HCT116 (cell line): Measurements from ENCODE around the gene KIAA1671. TPM values are rescaled to one million over a fixed set of nuclear protein-coding genes. Genes with fewer than 3 reads are reported as not detected.

Experiments
- ATAC-seq: fragments of 200-7000 bp; cut with Tn5 transposase; 2 replicates; pipeline ENCODE4 v1.9.1; 2020; ENCODE audit warnings: mild to moderate bottlenecking, moderate library complexity
- BruUV-seq: library from RNA; stranded (reverse); fragments of 400-500 nt; replicated peaks from 2 replicates; lab custom pipeline; 2021; lab: Mats Ljungman, UMichigan
- CTCF ChIA-PET: fragments of 300-600 bp; sonication (Branson Sonifier 250); formaldehyde crosslinking; loops from one replicate; lab custom pipeline; 2021; ENCODE audit warnings: antibody characterized with exemption; lab: Charles Lee
- POLR2A ChIA-PET: fragments of 300-600, 350-600 bp; sonication (Branson Sonifier 250); formaldehyde crosslinking; loops from one replicate; lab custom pipeline; 2021; ENCODE audit warnings: antibody characterized with exemption; lab: Charles Lee
- RAD21 ChIA-PET, 2 experiments: fragments of 300-600 bp; sonication (Branson Sonifier 250); formaldehyde crosslinking; loops; one replicate each; lab custom pipeline; 2023; ENCODE audit warnings: low total read pairs in 2 of 2; ENCODE audit not compliant: uncharacterized antibody in 2 of 2, unreplicated experiment in 2 of 2, low non-redundant PET in 1 of 2; lab: Charles Lee
- DNase-seq: peaks from one replicate; pipeline ENCODE4 v3.0.0-alpha.2; 2010; ENCODE audit warnings: low read depth, low spot score
- H2AFZ ChIP-seq: fragments of 200-600 bp; shearing (Covaris generic), sonication (generic); 2 replicates; pipeline ENCODE4 v1.6.1; 2017; ENCODE audit warnings: low read depth, mixed run types, mixed read lengths, antibody characterized with exemption, low read length; ENCODE audit not compliant: poor library complexity, severe bottlenecking
- H3K27ac ChIP-seq: 2 replicates; pipeline ENCODE4 v1.5.1; 2012; ENCODE audit warnings: low read depth, low read length
- H3K27me3 ChIP-seq: fragments of 200-600 bp; sonication (generic); 2 replicates; pipeline ENCODE4 v1.6.1; 2016; ENCODE audit warnings: mixed run types, low read length, mixed read lengths; ENCODE audit not compliant: insufficient read depth
- H3K36me3 ChIP-seq, 2 experiments: fragments of 200-500 bp in 1 of 2; fragments of 200-600 bp in 1 of 2; sonication (Bioruptor generic) in 1 of 2; sonication (generic) in 1 of 2; 2 replicates each; pipeline versions ENCODE4 v1.5.1 to v1.6.1; 2014 to 2016; ENCODE audit warnings: low read length in 2 of 2, inconsistent platforms in 1 of 2, mixed read lengths in 1 of 2, mixed run types in 1 of 2; ENCODE audit not compliant: insufficient read depth in 2 of 2, control insufficient read depth in 1 of 2
- H3K4me1 ChIP-seq, 2 experiments: fragments of 200-600 bp in 1 of 2; sonication (generic) in 1 of 2; 2 replicates each; pipeline versions ENCODE4 v1.5.1 to v1.6.1; 2012 to 2017; ENCODE audit warnings: low read length in 2 of 2, inconsistent platforms in 1 of 2, mild to moderate bottlenecking in 1 of 2, mixed read lengths in 1 of 2, mixed run types in 1 of 2, moderate library complexity in 1 of 2; ENCODE audit not compliant: insufficient read depth in 2 of 2, control insufficient read depth in 1 of 2
- H3K4me2 ChIP-seq: fragments of 200-600 bp; sonication (generic); 2 replicates; pipeline ENCODE4 v1.6.1; 2017; ENCODE audit warnings: mixed run types, low read length, mixed read lengths
- H3K4me3 ChIP-seq, 2 experiments: fragments of 200-600 bp in 1 of 2; sonication (generic) in 1 of 2; replicated peaks in 1 of 2; 2 replicates each; pipeline ENCODE4 v1.5.1; 2011 to 2016; ENCODE audit warnings: low read length in 2 of 2, control low read depth in 1 of 2, low read depth in 1 of 2, mild to moderate bottlenecking in 1 of 2, mixed read lengths in 1 of 2, mixed run types in 1 of 2
- H3K79me2 ChIP-seq: fragments of 200-600 bp; sonication (generic); 2 replicates; pipeline ENCODE4 v1.6.1; 2017; ENCODE audit warnings: mild to moderate bottlenecking, mixed run types, low read length, moderate library complexity, mixed read lengths; ENCODE audit not compliant: insufficient read depth
- H3K9ac ChIP-seq: fragments of 200-600 bp; sonication (generic); 2 replicates; pipeline ENCODE4 v1.6.1; 2016; ENCODE audit warnings: low read length, mixed read lengths
- H3K9me2 ChIP-seq: fragments of 200-600 bp; sonication (generic), shearing (Covaris generic); 2 replicates; pipeline ENCODE4 v1.6.1; 2017; ENCODE audit warnings: mixed run types, mild to moderate bottlenecking, moderate library complexity; ENCODE audit not compliant: insufficient read depth
- H3K9me3 ChIP-seq, 2 experiments: fragments of 200-500 bp in 1 of 2; fragments of 200-600 bp in 1 of 2; sonication (Bioruptor generic) in 1 of 2; sonication (generic) in 1 of 2; 2 replicates each; pipeline ENCODE4 v1.6.1; 2014 to 2017; ENCODE audit warnings: low read length in 2 of 2, mixed read lengths in 2 of 2, inconsistent platforms in 1 of 2, low read depth in 1 of 2, mild to moderate bottlenecking in 1 of 2, mixed run types in 1 of 2, moderate library complexity in 1 of 2; ENCODE audit not compliant: control insufficient read depth in 1 of 2, insufficient read depth in 1 of 2
- H4K20me1 ChIP-seq: fragments of 200-600 bp; sonication (generic), shearing (Covaris generic); 2 replicates; pipeline ENCODE4 v1.6.1; 2017; ENCODE audit warnings: mixed run types, mild to moderate bottlenecking, moderate library complexity; ENCODE audit not compliant: insufficient read depth
- CEBPB ChIP-seq: IDR thresholded peaks from 2 replicates; pipeline ENCODE4 v1.6.1; 2012; ENCODE audit warnings: low read depth
- CTCF ChIP-seq, 3 experiments: fragments of 200-600 bp in 1 of 3; sonication (generic) in 1 of 3; IDR thresholded peaks in 2 of 3; conservative IDR thresholded peaks in 1 of 3; 2 replicates each; pipeline ENCODE4 v1.5.1; 2012 to 2017; ENCODE audit warnings: low read depth in 2 of 3, low read length in 2 of 3, antibody characterized with exemption in 1 of 3, borderline replicate concordance in 1 of 3, control low read depth in 1 of 3, mild to moderate bottlenecking in 1 of 3, mixed read lengths in 1 of 3, mixed run types in 1 of 3, moderate library complexity in 1 of 3; ENCODE audit not compliant: insufficient read depth in 1 of 3
- EGR1 ChIP-seq: IDR thresholded peaks from 2 replicates; pipeline ENCODE4 v1.6.1; 2012; ENCODE audit warnings: low read depth
- ELF1 ChIP-seq: IDR thresholded peaks from 2 replicates; pipeline ENCODE4 v1.6.1; 2012; ENCODE audit warnings: low read depth, borderline replicate concordance
- EZH2 ChIP-seq: fragments of 200-600 bp; sonication (generic); IDR thresholded peaks from 2 replicates; pipeline ENCODE4 v1.6.1; 2017; ENCODE audit warnings: antibody characterized with exemption, mixed run types
- JUND ChIP-seq: IDR thresholded peaks from 2 replicates; pipeline ENCODE4 v1.6.1; 2012
- POLR2A ChIP-seq: IDR thresholded peaks from 2 replicates; pipeline ENCODE4 v1.7.0; 2011; ENCODE audit warnings: borderline replicate concordance; ENCODE audit not compliant: insufficient read depth, insufficient read length; ENCODE audit errors: extremely low read depth
- RAD21 ChIP-seq: IDR thresholded peaks from 2 replicates; pipeline ENCODE4 v1.6.1; 2012; ENCODE audit warnings: low read depth, mild to moderate bottlenecking
- REST ChIP-seq: IDR thresholded peaks from 2 replicates; pipeline ENCODE4 v1.6.1; 2012; ENCODE audit warnings: low read depth
- SIN3A ChIP-seq: IDR thresholded peaks from 2 replicates; pipeline ENCODE4 v1.6.1; 2012; ENCODE audit warnings: low read depth
- SP1 ChIP-seq: IDR thresholded peaks from 2 replicates; pipeline ENCODE4 v1.6.1; 2012; ENCODE audit warnings: low read depth
- SRF ChIP-seq: IDR thresholded peaks from 2 replicates; pipeline ENCODE4 v1.6.1; 2012; ENCODE audit warnings: low read depth
- TCF7L2 ChIP-seq: IDR thresholded peaks from 2 replicates; pipeline ENCODE4 v1.7.0; 2011; ENCODE audit warnings: borderline replicate concordance, inconsistent platforms; ENCODE audit not compliant: insufficient read depth, insufficient read length; ENCODE audit errors: extremely low read depth
- YY1 ChIP-seq: IDR thresholded peaks from 2 replicates; pipeline ENCODE4 v1.6.1; 2011; ENCODE audit warnings: low read length, low read depth, moderate library complexity, mild to moderate bottlenecking; ENCODE audit not compliant: insufficient replicate concordance; ENCODE audit errors: extremely low read depth
- ZFX ChIP-seq: fragments of 450-650 bp; IDR thresholded peaks from 2 replicates; pipeline ENCODE4 v1.6.1; 2017
- intact Hi-C: fragments of 100-400 bp; cut with micrococcal nuclease; formaldehyde crosslinking; loops from 2 replicates; pipeline ENCODE4 v1.10.0; 2022
- total RNA-seq: library from RNA; stranded (reverse); gene quantifications from one replicate; pipeline ENCODE4 v1.2.1, GENCODE V29; 2021; ENCODE audit not compliant: unreplicated experiment
- TF ChIP-seq, protein P1 (sequence below): IDR thresholded peaks from 2 replicates; pipeline ENCODE4 v1.6.1; 2011; ENCODE audit warnings: mild to moderate bottlenecking, low read length, moderate library complexity; ENCODE audit not compliant: insufficient replicate concordance; ENCODE audit errors: extremely low read depth

KIAA1671 gene
- total RNA-seq, 1 experiment from 2014 or later, result 36.8 TPM

GRCh38 chr22:25066861-25067435, 114.4 kb downstream of the KIAA1671 start:
- Histone ChIP-seq H3K9me3 (no peaks in the 10 kb centered on the region), H3K36me3 (no peaks in the 10 kb centered on the region), H3K4me2 (no peak overlapping the region), H3K9ac (no peak overlapping the region), H4K20me1 (no peaks in the 10 kb centered on the region), H3K4me3 (no peak overlapping the region), H3K27ac (no peak overlapping the region), H3K4me1 (no peaks in the 10 kb centered on the region), H2AFZ (no peak overlapping the region), H3K79me2 (0 out of 2 replicates have a peak, but pooled peaks cover 2% of the 10 kb centered on the region), H3K27me3 (no peaks in the 10 kb centered on the region), H3K9me2 (no peaks in the 10 kb centered on the region)
- ChIA-PET CTCF (no interaction called here), POLR2A (no interaction called here), RAD21 (no interaction called here)
- TF ChIP-seq EGR1, result no peak
- no peak for TF ChIP-seq JUND
- no peak for TF ChIP-seq SRF
- TF ChIP-seq, protein P1, sequence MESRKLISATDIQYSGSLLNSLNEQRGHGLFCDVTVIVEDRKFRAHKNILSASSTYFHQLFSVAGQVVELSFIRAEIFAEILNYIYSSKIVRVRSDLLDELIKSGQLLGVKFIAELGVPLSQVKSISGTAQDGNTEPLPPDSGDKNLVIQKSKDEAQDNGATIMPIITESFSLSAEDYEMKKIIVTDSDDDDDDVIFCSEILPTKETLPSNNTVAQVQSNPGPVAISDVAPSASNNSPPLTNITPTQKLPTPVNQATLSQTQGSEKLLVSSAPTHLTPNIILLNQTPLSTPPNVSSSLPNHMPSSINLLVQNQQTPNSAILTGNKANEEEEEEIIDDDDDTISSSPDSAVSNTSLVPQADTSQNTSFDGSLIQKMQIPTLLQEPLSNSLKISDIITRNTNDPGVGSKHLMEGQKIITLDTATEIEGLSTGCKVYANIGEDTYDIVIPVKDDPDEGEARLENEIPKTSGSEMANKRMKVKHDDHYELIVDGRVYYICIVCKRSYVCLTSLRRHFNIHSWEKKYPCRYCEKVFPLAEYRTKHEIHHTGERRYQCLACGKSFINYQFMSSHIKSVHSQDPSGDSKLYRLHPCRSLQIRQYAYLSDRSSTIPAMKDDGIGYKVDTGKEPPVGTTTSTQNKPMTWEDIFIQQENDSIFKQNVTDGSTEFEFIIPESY, result no peak
- no peak for TF ChIP-seq ZFX
- TF ChIP-seq YY1, result no peak
- no peak for TF ChIP-seq REST
- TF ChIP-seq CEBPB, result no peak
- no peak for TF ChIP-seq EZH2
- no peak for TF ChIP-seq POLR2A
- TF ChIP-seq ELF1, result no peak
- TF ChIP-seq TCF7L2, result no peak
- no peak for TF ChIP-seq RAD21
- TF ChIP-seq SP1, result no peak
- no peak for TF ChIP-seq SIN3A
- TF ChIP-seq CTCF (IDR thresholded peaks at IDR 0.05 in 2 of 3, conservative IDR thresholded peaks at IDR 0.05 in 1 of 3; ENCODE audit: borderline replicate concordance in 1 of 3, insufficient read depth in 1 of 3, low read depth in 2 of 3, low read length in 2 of 3), result no peak
- ATAC-seq (no peak), DNase-seq (no peak)
- no TSS peak for BruUV-seq
- intact Hi-C loops, result no loop called here
